Fibroblast of lung (primary cell): ENCODE results near the gene NDST1. TPM values are rescaled to one million over a fixed set of nuclear protein-coding genes. Genes with fewer than 3 reads are reported as not detected.

Experiments used
- DNase-seq, 2 donors: peaks; one replicate each; pipeline versions ENCODE4 v3.0.0 to v3.0.0-alpha.2; 2010; ENCODE audit warnings: low read depth in 2 of 2
- H2AFZ ChIP-seq: 2 replicates; pipeline ENCODE4 v1.5.1; 2012; ENCODE audit warnings: low read length, control low read depth, inconsistent platforms
- H3K27ac ChIP-seq: 2 replicates; pipeline ENCODE4 v1.5.1; 2011; ENCODE audit warnings: low read length, control low read depth; ENCODE audit not compliant: insufficient read depth
- H3K27me3 ChIP-seq: 2 replicates; pipeline ENCODE4 v1.5.1; 2011; ENCODE audit warnings: mild to moderate bottlenecking, low read length; ENCODE audit not compliant: control insufficient read depth, insufficient read depth
- H3K36me3 ChIP-seq: 2 replicates; pipeline ENCODE4 v1.5.1; 2011; ENCODE audit warnings: low read length; ENCODE audit not compliant: control insufficient read depth, insufficient read depth
- H3K4me1 ChIP-seq: 2 replicates; pipeline ENCODE4 v1.5.1; 2011; ENCODE audit warnings: low read length; ENCODE audit not compliant: control insufficient read depth, insufficient read depth; ENCODE audit errors: extremely low read depth
- H3K4me2 ChIP-seq: 2 replicates; pipeline ENCODE4 v1.5.1; 2011; ENCODE audit warnings: low read length, control low read depth; ENCODE audit not compliant: insufficient read depth; ENCODE audit errors: extremely low read depth
- H3K4me3 ChIP-seq, 4 experiments: fragments of 200-600 bp in 1 of 4; sonication (generic) in 1 of 4; replicated peaks in 1 of 4; 2 replicates each; pipeline ENCODE4 v1.5.1; 2011 to 2016; ENCODE audit warnings: low read length in 4 of 4, low read depth in 3 of 4, mild to moderate bottlenecking in 3 of 4, control low read depth in 2 of 4, inconsistent platforms in 1 of 4, mixed read lengths in 1 of 4; ENCODE audit not compliant: insufficient read depth in 1 of 4; ENCODE audit errors: control extremely low read depth in 1 of 4
- H3K79me2 ChIP-seq: 2 replicates; pipeline ENCODE4 v1.5.1; 2012; ENCODE audit warnings: mild to moderate bottlenecking, low read length, inconsistent platforms; ENCODE audit not compliant: control insufficient read depth, insufficient read depth
- H3K9ac ChIP-seq: 2 replicates; pipeline ENCODE4 v1.5.1; 2011; ENCODE audit warnings: mild to moderate bottlenecking, low read length, control low read depth; ENCODE audit not compliant: insufficient read depth
- H3K9me3 ChIP-seq: 2 replicates; pipeline ENCODE4 v1.5.1; 2012; ENCODE audit warnings: low read depth, low read length; ENCODE audit not compliant: control insufficient read depth, insufficient read depth
- H4K20me1 ChIP-seq: 2 replicates; pipeline ENCODE4 v1.5.1; 2011; ENCODE audit warnings: low read length; ENCODE audit not compliant: control insufficient read depth, insufficient read depth; ENCODE audit errors: extremely low read depth
- EZH2 ChIP-seq: IDR thresholded peaks from 2 replicates; pipeline ENCODE4 v1.5.1; 2012; ENCODE audit warnings: low read length, control low read depth, mild to moderate bottlenecking; ENCODE audit errors: missing control alignments
- polyA plus RNA-seq, 2 donors: library from polyadenylated mRNA; depleted of rRNA in 1 of 2; stranded (reverse) in 1 of 2; unstranded in 1 of 2; fragments of >200 nt; gene quantifications; 2 replicates each; pipeline ENCODE4 v1.2.1, GENCODE V29; 2011 to 2012; ENCODE audit warnings: missing spikeins in 1 of 2
- total RNA-seq: library from RNA; depleted of rRNA; stranded (reverse); fragments of >200 nt; gene quantifications from 2 replicates; pipeline ENCODE4 v1.2.1, GENCODE V29; 2014
- TF ChIP-seq, protein P1 (sequence below), 2 donors: IDR thresholded peaks in 1 of 2; conservative IDR thresholded peaks in 1 of 2; 1 replicate in 1 of 2; 2 replicates in 1 of 2; pipeline ENCODE4 v1.5.1; 2011 to 2012; ENCODE audit warnings: low read length in 2 of 2, control low read depth in 1 of 2, inconsistent platforms in 1 of 2, low read depth in 1 of 2, mild to moderate bottlenecking in 1 of 2

Gene NDST1
- total and polyA plus RNA-seq, 2 donors (not counting 1 experiment from before 2014, with no cell fraction given): 38.5 to 94.8 TPM

- no peak overlapping the region for H3K4me3 ChIP-seq
- H3K4me2 ChIP-seq: no peak overlapping the region
- no peak overlapping the region for H3K27ac ChIP-seq
- DNase-seq: no peak
- H3K79me2 ChIP-seq: peaks cover 78% of the 10 kb centered on the region
- peaks cover 14% of the 10 kb centered on the region for H3K36me3 ChIP-seq
- H4K20me1 ChIP-seq: no peaks in the 10 kb centered on the region
- H3K9me3 ChIP-seq: no peaks in the 10 kb centered on the region
- peaks cover 37% of the 10 kb centered on the region for H3K4me1 ChIP-seq
- H2AFZ ChIP-seq: no peak overlapping the region
- TF ChIP-seq, protein P1, sequence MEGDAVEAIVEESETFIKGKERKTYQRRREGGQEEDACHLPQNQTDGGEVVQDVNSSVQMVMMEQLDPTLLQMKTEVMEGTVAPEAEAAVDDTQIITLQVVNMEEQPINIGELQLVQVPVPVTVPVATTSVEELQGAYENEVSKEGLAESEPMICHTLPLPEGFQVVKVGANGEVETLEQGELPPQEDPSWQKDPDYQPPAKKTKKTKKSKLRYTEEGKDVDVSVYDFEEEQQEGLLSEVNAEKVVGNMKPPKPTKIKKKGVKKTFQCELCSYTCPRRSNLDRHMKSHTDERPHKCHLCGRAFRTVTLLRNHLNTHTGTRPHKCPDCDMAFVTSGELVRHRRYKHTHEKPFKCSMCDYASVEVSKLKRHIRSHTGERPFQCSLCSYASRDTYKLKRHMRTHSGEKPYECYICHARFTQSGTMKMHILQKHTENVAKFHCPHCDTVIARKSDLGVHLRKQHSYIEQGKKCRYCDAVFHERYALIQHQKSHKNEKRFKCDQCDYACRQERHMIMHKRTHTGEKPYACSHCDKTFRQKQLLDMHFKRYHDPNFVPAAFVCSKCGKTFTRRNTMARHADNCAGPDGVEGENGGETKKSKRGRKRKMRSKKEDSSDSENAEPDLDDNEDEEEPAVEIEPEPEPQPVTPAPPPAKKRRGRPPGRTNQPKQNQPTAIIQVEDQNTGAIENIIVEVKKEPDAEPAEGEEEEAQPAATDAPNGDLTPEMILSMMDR (conservative IDR thresholded peaks at IDR 0.05 in 1 of 2, IDR thresholded peaks at IDR 0.05 in 1 of 2; ENCODE audit: low read depth in 1 of 2, low read length in 2 of 2): no peak
- no peak for TF ChIP-seq EZH2
- H3K27me3 ChIP-seq: no peaks in the 10 kb centered on the region
- no peak overlapping the region for H3K9ac ChIP-seq
Measured at GRCh38 chr5:150519560-150519945, 11.6 kb downstream of the NDST1 start.

DNA sequence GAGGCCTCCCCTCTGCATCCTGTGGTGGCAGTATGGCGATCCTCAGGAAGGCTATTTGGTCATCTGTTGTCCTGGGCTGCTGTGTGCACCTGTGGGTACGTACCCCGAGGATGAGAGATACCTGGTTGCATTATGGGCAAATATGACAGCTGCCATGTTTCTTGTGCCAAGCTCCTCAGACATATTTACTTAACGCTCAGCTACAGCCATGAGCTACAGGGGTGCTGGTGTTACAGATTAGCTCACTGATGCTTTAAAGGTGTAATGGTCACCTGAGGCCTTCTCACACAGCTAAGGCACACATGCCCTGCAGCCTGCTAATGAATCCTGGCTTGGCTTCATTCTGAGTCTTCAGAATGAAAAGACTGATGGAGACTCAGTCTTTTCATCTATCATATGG is 12.0 kb downstream of the NDST1 start:
- no peak overlapping the region for H3K4me3 ChIP-seq
- TF ChIP-seq EZH2: no peak
- TF ChIP-seq, protein P1 (conservative IDR thresholded peaks at IDR 0.05 in 1 of 2, IDR thresholded peaks at IDR 0.05 in 1 of 2; ENCODE audit: low read depth in 1 of 2, low read length in 2 of 2): no peak
- H3K79me2 ChIP-seq: peaks cover 78% of the 10 kb centered on the region
- no peak overlapping the region for H3K9ac ChIP-seq
- H3K27ac ChIP-seq: no peak overlapping the region
- H3K9me3 ChIP-seq: no peaks in the 10 kb centered on the region
- no peak overlapping the region for H2AFZ ChIP-seq
- H4K20me1 ChIP-seq: no peaks in the 10 kb centered on the region
- H3K4me2 ChIP-seq: no peak overlapping the region
- no peak for DNase-seq
- peaks cover 36% of the 10 kb centered on the region for H3K4me1 ChIP-seq
- peaks cover 14% of the 10 kb centered on the region for H3K36me3 ChIP-seq
- H3K27me3 ChIP-seq: no peaks in the 10 kb centered on the region

- no peak overlapping the region for H3K27ac ChIP-seq
- H3K9me3 ChIP-seq: no peaks in the 10 kb centered on the region
- no peak overlapping the region for H3K9ac ChIP-seq
- H4K20me1 ChIP-seq: no peaks in the 10 kb centered on the region
- peaks cover 14% of the 10 kb centered on the region for H3K36me3 ChIP-seq
- no peak overlapping the region for H3K4me2 ChIP-seq
- TF ChIP-seq EZH2: no peak
- TF ChIP-seq, protein P1 (conservative IDR thresholded peaks at IDR 0.05 in 1 of 2, IDR thresholded peaks at IDR 0.05 in 1 of 2; ENCODE audit: low read depth in 1 of 2, low read length in 2 of 2): no peak
- H3K27me3 ChIP-seq: no peaks in the 10 kb centered on the region
- peaks cover 28% of the 10 kb centered on the region for H3K4me1 ChIP-seq
- H3K4me3 ChIP-seq: no peak overlapping the region
- peaks cover 82% of the 10 kb centered on the region for H3K79me2 ChIP-seq
- no peak for DNase-seq
- no peak overlapping the region for H2AFZ ChIP-seq
Measured at GRCh38 chr5:150520747-150521521, 13.0 kb downstream of the NDST1 start.
